ENCODE data around the gene IREB2.

- TF ChIP-seq CTCF (IDR thresholded peaks at IDR 0.05; ENCODE audit: insufficient read depth, low read depth, low read length) (no peak), EZH2 (IDR thresholded peaks at IDR 0.05; ENCODE audit: insufficient read depth, low read length) (no peak)
These were observed 3.9 kb upstream of the IREB2 start for GRCh38 chr15:78434134-78434533.

Data from astrocyte (in vitro differentiated cells and primary cell).